ENCODE measurements around the gene KIF3C.

DNA sequence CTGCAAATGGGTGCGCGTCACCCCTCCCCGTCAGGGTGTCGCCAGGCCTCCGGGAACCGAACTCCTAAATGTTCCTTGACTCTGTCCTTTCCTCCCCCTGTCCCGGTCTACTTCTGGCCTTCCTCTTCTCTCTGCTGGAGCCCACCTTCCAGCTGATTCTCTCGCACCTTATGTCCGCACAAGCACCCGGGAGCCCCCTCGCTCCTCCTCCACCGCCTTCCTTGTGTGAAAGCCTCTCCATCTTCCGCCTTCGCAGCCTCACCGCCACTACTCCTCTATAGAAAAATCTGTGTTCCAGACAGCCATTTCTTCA, 627 bp upstream of the KIF3C start:
- TF ChIP-seq EZH2 (IDR thresholded peaks at IDR 0.05; ENCODE audit: insufficient read depth, poor library complexity, severe bottlenecking): no peak
- no peak for TF ChIP-seq EZH2phosphoT487 (IDR thresholded peaks at IDR 0.05; ENCODE audit: insufficient read depth, low read depth)

Measured in GM23248 (cell line).